Ishikawa (cell line): Measurements from ENCODE around the gene ARFGEF3.

Experiments used
- CEBPB ChIP-seq: IDR thresholded peaks from 2 replicates; pipeline ENCODE4 v1.6.1; 2012
- CREB1 ChIP-seq: IDR thresholded peaks from 2 replicates; pipeline ENCODE4 v1.6.1; 2012; ENCODE audit warnings: low read depth
- EGR1 ChIP-seq: IDR thresholded peaks from 2 replicates; pipeline ENCODE4 v1.6.1; 2012
- EP300 ChIP-seq: IDR thresholded peaks from 2 replicates; pipeline ENCODE4 v1.6.1; 2012; ENCODE audit warnings: borderline replicate concordance
- FOXM1 ChIP-seq: IDR thresholded peaks from 2 replicates; pipeline ENCODE4 v1.6.1; 2012; ENCODE audit warnings: low read depth, borderline replicate concordance
- NFIC ChIP-seq: IDR thresholded peaks from 2 replicates; pipeline ENCODE4 v1.6.1; 2012
- RAD21 ChIP-seq: IDR thresholded peaks from 2 replicates; pipeline ENCODE4 v1.6.1; 2012; ENCODE audit warnings: low read depth
- TAF1 ChIP-seq: IDR thresholded peaks from 2 replicates; pipeline ENCODE4 v1.6.1; 2012; ENCODE audit warnings: low read depth, mild to moderate bottlenecking
- TCF12 ChIP-seq: IDR thresholded peaks from 2 replicates; pipeline ENCODE4 v1.6.1; 2012; ENCODE audit warnings: low read depth
- TEAD4 ChIP-seq: IDR thresholded peaks from 2 replicates; pipeline ENCODE4 v1.6.1; 2012
- YY1 ChIP-seq: IDR thresholded peaks from 2 replicates; pipeline ENCODE4 v1.6.1; 2012; ENCODE audit warnings: low read depth
- ZBTB7A ChIP-seq: IDR thresholded peaks from 2 replicates; pipeline ENCODE4 v1.6.1; 2012; ENCODE audit warnings: low read depth
- TF ChIP-seq, protein P1 (sequence below): IDR thresholded peaks from 2 replicates; pipeline ENCODE4 v1.6.1; 2012
- TF ChIP-seq, protein P2 (sequence below): IDR thresholded peaks from 2 replicates; pipeline ENCODE4 v1.6.1; 2012; ENCODE audit warnings: low read depth, mild to moderate bottlenecking
- TF ChIP-seq, protein P3 (sequence below): IDR thresholded peaks from 2 replicates; pipeline ENCODE4 v1.6.1; 2012

ARFGEF3 gene

DNA sequence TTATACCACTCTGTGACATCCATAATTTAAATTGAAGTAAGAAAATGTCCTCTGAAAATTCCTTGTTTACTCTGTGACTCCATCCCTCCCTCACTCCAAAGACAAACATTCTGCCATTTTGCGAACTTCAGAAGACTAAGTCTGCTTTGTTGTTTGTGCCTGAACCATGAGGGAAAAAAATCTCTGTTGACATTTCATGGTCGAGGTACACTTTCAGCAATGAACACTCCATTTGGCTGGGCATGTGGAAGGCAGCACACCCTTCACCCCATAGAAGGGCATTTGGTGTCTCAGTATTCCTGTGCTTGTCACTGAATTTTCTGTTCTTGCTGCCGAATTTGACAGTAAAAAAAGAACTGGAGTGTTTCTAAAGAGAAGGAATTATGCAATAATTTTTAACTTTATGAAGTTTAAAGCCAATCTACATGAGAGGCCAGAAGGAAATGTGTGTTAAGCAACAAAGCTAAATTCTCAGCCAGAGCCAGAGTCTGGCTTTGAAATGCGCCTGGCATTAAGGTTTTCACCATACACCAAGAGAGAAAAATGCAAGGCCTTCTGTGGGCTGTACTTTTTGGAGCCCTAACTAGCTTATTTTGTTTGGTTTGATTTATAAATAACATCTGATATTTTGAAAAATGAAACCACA, 61.3 kb downstream of the ARFGEF3 start:
- TF ChIP-seq YY1, result no peak
- no peak for TF ChIP-seq CREB1
- TF ChIP-seq TCF12, result no peak
- TF ChIP-seq, protein P1, sequence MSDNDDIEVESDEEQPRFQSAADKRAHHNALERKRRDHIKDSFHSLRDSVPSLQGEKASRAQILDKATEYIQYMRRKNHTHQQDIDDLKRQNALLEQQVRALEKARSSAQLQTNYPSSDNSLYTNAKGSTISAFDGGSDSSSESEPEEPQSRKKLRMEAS, result no peak
- no peak for TF ChIP-seq EGR1
- no peak for TF ChIP-seq EP300
- no peak for TF ChIP-seq TAF1
- no peak for TF ChIP-seq TEAD4
- no peak for TF ChIP-seq CEBPB
- no peak for TF ChIP-seq NFIC
- TF ChIP-seq, protein P2, sequence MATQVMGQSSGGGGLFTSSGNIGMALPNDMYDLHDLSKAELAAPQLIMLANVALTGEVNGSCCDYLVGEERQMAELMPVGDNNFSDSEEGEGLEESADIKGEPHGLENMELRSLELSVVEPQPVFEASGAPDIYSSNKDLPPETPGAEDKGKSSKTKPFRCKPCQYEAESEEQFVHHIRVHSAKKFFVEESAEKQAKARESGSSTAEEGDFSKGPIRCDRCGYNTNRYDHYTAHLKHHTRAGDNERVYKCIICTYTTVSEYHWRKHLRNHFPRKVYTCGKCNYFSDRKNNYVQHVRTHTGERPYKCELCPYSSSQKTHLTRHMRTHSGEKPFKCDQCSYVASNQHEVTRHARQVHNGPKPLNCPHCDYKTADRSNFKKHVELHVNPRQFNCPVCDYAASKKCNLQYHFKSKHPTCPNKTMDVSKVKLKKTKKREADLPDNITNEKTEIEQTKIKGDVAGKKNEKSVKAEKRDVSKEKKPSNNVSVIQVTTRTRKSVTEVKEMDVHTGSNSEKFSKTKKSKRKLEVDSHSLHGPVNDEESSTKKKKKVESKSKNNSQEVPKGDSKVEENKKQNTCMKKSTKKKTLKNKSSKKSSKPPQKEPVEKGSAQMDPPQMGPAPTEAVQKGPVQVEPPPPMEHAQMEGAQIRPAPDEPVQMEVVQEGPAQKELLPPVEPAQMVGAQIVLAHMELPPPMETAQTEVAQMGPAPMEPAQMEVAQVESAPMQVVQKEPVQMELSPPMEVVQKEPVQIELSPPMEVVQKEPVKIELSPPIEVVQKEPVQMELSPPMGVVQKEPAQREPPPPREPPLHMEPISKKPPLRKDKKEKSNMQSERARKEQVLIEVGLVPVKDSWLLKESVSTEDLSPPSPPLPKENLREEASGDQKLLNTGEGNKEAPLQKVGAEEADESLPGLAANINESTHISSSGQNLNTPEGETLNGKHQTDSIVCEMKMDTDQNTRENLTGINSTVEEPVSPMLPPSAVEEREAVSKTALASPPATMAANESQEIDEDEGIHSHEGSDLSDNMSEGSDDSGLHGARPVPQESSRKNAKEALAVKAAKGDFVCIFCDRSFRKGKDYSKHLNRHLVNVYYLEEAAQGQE, result no peak
- TF ChIP-seq, protein P3, sequence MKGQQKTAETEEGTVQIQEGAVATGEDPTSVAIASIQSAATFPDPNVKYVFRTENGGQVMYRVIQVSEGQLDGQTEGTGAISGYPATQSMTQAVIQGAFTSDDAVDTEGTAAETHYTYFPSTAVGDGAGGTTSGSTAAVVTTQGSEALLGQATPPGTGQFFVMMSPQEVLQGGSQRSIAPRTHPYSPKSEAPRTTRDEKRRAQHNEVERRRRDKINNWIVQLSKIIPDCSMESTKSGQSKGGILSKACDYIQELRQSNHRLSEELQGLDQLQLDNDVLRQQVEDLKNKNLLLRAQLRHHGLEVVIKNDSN, result no peak
- TF ChIP-seq RAD21, result no peak

DNA sequence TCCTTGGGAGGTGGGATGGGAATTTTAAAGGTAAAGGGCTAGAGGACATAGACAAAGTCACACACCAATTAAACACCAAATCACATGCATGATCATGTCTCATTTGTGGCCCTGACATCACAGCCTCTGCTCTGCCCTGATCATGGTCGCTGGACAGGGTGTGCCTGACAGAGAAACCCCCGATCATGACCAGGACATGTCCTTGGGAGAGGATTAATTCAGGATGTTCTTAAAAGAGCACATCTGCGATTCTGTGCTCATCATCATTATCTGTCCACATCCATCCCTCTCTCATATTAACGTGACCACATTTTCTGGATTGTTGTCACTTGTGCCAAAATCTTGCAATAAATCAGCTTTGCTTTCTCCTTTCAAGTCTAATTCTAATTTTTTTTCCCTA, 64.2 kb downstream of the ARFGEF3 start:
- TF ChIP-seq RAD21 (no peak), TEAD4 (no peak), EGR1 (no peak), FOXM1 (no peak), EP300 (no peak), CREB1 (no peak), TCF12 (no peak), YY1 (no peak), TAF1 (no peak), NFIC (no peak), CEBPB (no peak), ZBTB7A (no peak)
- TF ChIP-seq, protein P2, result no peak
- TF ChIP-seq, protein P3, result no peak
- TF ChIP-seq, protein P1, result no peak

DNA sequence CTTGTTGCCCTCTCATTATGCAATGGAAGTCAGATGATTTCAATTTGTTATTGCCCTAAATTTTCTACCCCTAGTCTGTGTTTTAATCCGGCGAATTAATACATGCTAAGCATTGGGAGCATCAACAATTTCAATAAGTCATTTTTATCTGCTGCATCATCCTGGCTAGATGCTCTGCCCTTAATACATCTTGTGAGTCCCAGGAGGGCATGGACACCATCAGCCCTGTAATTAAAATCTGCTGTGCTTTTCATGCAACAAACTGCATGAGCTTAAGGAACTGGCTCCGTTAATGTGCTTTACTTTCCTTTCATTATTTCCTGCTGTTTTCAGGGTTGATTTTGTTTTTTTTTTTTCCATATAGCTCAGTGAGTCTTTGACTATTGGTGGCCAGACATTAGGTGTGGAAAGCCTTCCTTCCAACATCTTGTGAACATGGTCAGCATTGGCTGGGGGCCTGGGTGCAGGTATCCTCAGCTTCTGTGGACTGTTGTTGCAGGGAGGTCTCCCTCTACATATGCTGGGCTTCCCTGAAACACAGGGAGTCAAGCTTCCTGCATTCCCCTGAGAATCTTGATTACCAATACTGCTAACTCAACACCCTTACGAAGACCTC, 65.1 kb downstream of the ARFGEF3 start:
- TF ChIP-seq, protein P2, result no peak
- no peak for TF ChIP-seq TCF12
- TF ChIP-seq CREB1, result no peak
- no peak for TF ChIP-seq ZBTB7A
- TF ChIP-seq CEBPB, result no peak
- TF ChIP-seq EP300, result no peak
- TF ChIP-seq FOXM1, result no peak
- no peak for TF ChIP-seq RAD21
- TF ChIP-seq NFIC, result no peak
- no peak for TF ChIP-seq TAF1
- TF ChIP-seq, protein P3, result no peak
- TF ChIP-seq TEAD4, result no peak
- TF ChIP-seq YY1, result no peak
- TF ChIP-seq, protein P1, result no peak
- TF ChIP-seq EGR1, result no peak
